HG03442 (cell line): Measurements from ENCODE around the gene ZBTB37.
"Not testable (repeated sequence)": the region's sequence is repeated elsewhere in the genome, so short reads cannot be mapped to it uniquely, and the experiment has no call there.

ENCODE experiments used
- ATAC-seq: cut with Tn5 transposase; IDR thresholded peaks from one replicate; pipeline ENCODE4 v1.9.1; 2021; ENCODE audit warnings: mild to moderate bottlenecking, moderate library complexity; ENCODE audit not compliant: unreplicated experiment

Gene ZBTB37

GRCh38 chr1:173865468-173866164 lies 2.6 kb upstream of the ZBTB37 start:
- no peak for ATAC-seq

GRCh38 chr1:173866413-173867115 lies 1.6 kb upstream of the ZBTB37 start:
- ATAC-seq = no peak

- no peak for ATAC-seq
Observed at GRCh38 chr1:173867141-173867752, 933 bp upstream of the ZBTB37 start.

GRCh38 chr1:173867753-173868265 lies 371 bp upstream of the ZBTB37 start, which contains the start of gene GAS5:
Gene GAS5 (minus strand): TSS chr1:173867989.
- peak; percentile 60 for ATAC-seq

GRCh38 chr1:173869021-173869359 lies 810 bp downstream of the ZBTB37 start:
- no peak for ATAC-seq

- ATAC-seq = peak; percentile 29
Observed at GRCh38 chr1:173870252-173871075, 2.3 kb downstream of the ZBTB37 start.

- no peak for ATAC-seq
Observed at GRCh38 chr1:173871091-173871490, 2.9 kb downstream of the ZBTB37 start.

- ATAC-seq = no peak
Observed at GRCh38 chr1:173871500-173871899, 3.3 kb downstream of the ZBTB37 start.

GRCh38 chr1:173876732-173877131 lies 8.6 kb downstream of the ZBTB37 start:
- no peak for ATAC-seq

GRCh38 chr1:173878251-173878650 lies 10.1 kb downstream of the ZBTB37 start:
- ATAC-seq = no peak

- not testable (repeated sequence) for ATAC-seq
Observed at GRCh38 chr1:173881117-173881516, 12.9 kb downstream of the ZBTB37 start.

- ATAC-seq = no peak
Observed at GRCh38 chr1:173884701-173885100, 16.5 kb downstream of the ZBTB37 start.

GRCh38 chr1:173886746-173887611 lies 18.8 kb downstream of the ZBTB37 start:
- ATAC-seq = no peak

GRCh38 chr1:173887627-173888026 lies 19.4 kb downstream of the ZBTB37 start:
- no peak for ATAC-seq

- no peak for ATAC-seq
Observed at GRCh38 chr1:173888749-173889148, 20.6 kb downstream of the ZBTB37 start.

- no peak for ATAC-seq
Observed at GRCh38 chr1:173889885-173890284, 21.7 kb downstream of the ZBTB37 start.

- no peak for ATAC-seq
Observed at GRCh38 chr1:173893611-173894010, 25.4 kb downstream of the ZBTB37 start.

GRCh38 chr1:173894189-173894588 lies 26.0 kb downstream of the ZBTB37 start:
- no peak for ATAC-seq

- ATAC-seq = no peak
Observed at GRCh38 chr1:173900427-173900826, 32.2 kb downstream of the ZBTB37 start.

GRCh38 chr1:173900992-173901391 lies 32.8 kb downstream of the ZBTB37 start:
- no peak for ATAC-seq
